ENCODE measurements around the gene MTMR8.

DNA sequence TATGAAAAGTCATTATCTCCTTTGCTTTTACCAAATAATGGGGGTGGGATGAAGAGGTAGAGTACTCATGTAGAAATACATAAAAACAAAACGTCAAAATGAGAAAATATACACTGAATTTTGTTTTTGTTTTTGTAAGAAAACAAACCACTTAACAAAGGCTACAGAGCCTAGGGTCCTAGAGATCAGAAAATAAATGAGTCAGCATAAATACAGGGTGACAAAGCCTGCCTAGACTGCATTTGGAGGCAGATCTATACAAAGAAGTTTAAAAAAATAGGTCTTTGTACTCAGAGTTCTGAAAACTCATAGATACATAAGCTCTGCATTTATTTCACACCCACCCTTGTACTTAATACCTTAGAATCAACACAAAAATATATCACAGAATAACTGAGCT is 52.4 kb downstream of the MTMR8 start:
- TF ChIP-seq ELF2 (CRISPR knock-in tag; IDR thresholded peaks at IDR 0.05), result no peak
- TF ChIP-seq, protein P1, sequence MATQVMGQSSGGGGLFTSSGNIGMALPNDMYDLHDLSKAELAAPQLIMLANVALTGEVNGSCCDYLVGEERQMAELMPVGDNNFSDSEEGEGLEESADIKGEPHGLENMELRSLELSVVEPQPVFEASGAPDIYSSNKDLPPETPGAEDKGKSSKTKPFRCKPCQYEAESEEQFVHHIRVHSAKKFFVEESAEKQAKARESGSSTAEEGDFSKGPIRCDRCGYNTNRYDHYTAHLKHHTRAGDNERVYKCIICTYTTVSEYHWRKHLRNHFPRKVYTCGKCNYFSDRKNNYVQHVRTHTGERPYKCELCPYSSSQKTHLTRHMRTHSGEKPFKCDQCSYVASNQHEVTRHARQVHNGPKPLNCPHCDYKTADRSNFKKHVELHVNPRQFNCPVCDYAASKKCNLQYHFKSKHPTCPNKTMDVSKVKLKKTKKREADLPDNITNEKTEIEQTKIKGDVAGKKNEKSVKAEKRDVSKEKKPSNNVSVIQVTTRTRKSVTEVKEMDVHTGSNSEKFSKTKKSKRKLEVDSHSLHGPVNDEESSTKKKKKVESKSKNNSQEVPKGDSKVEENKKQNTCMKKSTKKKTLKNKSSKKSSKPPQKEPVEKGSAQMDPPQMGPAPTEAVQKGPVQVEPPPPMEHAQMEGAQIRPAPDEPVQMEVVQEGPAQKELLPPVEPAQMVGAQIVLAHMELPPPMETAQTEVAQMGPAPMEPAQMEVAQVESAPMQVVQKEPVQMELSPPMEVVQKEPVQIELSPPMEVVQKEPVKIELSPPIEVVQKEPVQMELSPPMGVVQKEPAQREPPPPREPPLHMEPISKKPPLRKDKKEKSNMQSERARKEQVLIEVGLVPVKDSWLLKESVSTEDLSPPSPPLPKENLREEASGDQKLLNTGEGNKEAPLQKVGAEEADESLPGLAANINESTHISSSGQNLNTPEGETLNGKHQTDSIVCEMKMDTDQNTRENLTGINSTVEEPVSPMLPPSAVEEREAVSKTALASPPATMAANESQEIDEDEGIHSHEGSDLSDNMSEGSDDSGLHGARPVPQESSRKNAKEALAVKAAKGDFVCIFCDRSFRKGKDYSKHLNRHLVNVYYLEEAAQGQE (IDR thresholded peaks at IDR 0.05; ENCODE audit: borderline replicate concordance), result no peak
- TF ChIP-seq, protein P1 (CRISPR knock-in tag; IDR thresholded peaks at IDR 0.05; ENCODE audit: low read depth), result no peak
- TF ChIP-seq HNRNPK (IDR thresholded peaks at IDR 0.05; ENCODE audit: low read depth, low read length, poor library complexity, severe bottlenecking), result no peak
- TF ChIP-seq POLR2AphosphoS5 (IDR thresholded peaks at IDR 0.05; ENCODE audit: control insufficient read depth, insufficient read depth, low read depth, low read length), result no peak
- TF ChIP-seq C11orf30 (IDR thresholded peaks at IDR 0.05; ENCODE audit: low read depth), result peak; percentile 87
- no peak for TF ChIP-seq KDM1A (IDR thresholded peaks at IDR 0.05)
- TF ChIP-seq HDAC2 (IDR thresholded peaks at IDR 0.05), result no peak
- TF ChIP-seq PTBP1 (IDR thresholded peaks at IDR 0.05; ENCODE audit: low read depth, low read length), result no peak
- no peak for TF ChIP-seq FOXJ3 (CRISPR knock-in tag; IDR thresholded peaks at IDR 0.05)
- TF ChIP-seq, protein P2, sequence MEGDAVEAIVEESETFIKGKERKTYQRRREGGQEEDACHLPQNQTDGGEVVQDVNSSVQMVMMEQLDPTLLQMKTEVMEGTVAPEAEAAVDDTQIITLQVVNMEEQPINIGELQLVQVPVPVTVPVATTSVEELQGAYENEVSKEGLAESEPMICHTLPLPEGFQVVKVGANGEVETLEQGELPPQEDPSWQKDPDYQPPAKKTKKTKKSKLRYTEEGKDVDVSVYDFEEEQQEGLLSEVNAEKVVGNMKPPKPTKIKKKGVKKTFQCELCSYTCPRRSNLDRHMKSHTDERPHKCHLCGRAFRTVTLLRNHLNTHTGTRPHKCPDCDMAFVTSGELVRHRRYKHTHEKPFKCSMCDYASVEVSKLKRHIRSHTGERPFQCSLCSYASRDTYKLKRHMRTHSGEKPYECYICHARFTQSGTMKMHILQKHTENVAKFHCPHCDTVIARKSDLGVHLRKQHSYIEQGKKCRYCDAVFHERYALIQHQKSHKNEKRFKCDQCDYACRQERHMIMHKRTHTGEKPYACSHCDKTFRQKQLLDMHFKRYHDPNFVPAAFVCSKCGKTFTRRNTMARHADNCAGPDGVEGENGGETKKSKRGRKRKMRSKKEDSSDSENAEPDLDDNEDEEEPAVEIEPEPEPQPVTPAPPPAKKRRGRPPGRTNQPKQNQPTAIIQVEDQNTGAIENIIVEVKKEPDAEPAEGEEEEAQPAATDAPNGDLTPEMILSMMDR (IDR thresholded peaks at IDR 0.05 in 2 of 3, conservative IDR thresholded peaks at IDR 0.05 in 1 of 3; ENCODE audit: insufficient read depth in 2 of 3, low read depth in 1 of 3, low read length in 3 of 3), result no peak
- TF ChIP-seq RBFOX2 (IDR thresholded peaks at IDR 0.05; ENCODE audit: low read depth, low read length), result no peak
- TF ChIP-seq RAD21 (CRISPR knock-in tag; conservative IDR thresholded peaks at IDR 0.05 in 1 of 2, IDR thresholded peaks at IDR 0.05 in 1 of 2), result no peak
- no peak for TF ChIP-seq NFYB (IDR thresholded peaks at IDR 0.05; ENCODE audit: extremely low read depth, insufficient read length)
- no peak for TF ChIP-seq ZNF830 (CRISPR knock-in tag; IDR thresholded peaks at IDR 0.05)

Measured in K562 (cell line).